Measurements from ENCODE around the gene CYP4A11. TPM values are rescaled to one million over a fixed set of nuclear protein-coding genes. Genes with fewer than 3 reads are reported as not detected.

Gene CYP4A11
- total and polyA plus RNA-seq, 9 of the 15 experiments (the other 6 are each of a cell fraction or from before 2014, with no cell fraction given): not detected

DNA sequence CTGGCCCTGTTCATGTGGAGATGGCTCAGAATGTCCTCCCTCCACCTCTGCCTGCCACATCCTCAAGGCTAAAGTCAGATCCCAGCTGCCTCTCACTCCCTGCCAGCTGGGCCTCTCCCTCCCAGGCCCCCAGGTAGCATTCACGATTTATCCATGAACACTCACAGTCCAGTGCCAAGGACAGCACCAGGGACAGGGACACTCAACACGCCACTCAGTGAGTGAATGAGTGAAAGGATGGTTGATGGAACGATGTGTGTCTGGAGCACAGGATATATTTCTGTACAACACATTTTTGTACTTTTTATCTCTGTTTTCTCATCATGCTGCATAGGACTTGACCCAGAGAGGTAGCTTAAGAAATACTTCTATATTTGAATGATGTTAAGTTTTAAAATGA, 10.1 kb downstream of the CYP4A11 start:
- Histone ChIP-seq H3K4me1 (replicated peaks in 1 of 2; ENCODE audit: control insufficient read depth in 2 of 2, insufficient read depth in 2 of 2, low read length in 2 of 2) (no peaks in the 10 kb centered on the region), H3K27ac (ENCODE audit: extremely low read depth, low read depth, low read length) (no peak overlapping the region), H3K36me3 (ENCODE audit: control insufficient read depth, insufficient read depth, low read length) (no peaks in the 10 kb centered on the region), H3K79me2 (ENCODE audit: control insufficient read depth, insufficient read depth, low read length) (no peaks in the 10 kb centered on the region), H3K4me3 (no peak overlapping the region), H4K20me1 (replicated peaks; ENCODE audit: control insufficient read depth, insufficient read depth, low read length) (no peaks in the 10 kb centered on the region), H3K9me3 (replicated peaks; ENCODE audit: control insufficient read depth, insufficient read depth, low read depth, low read length) (no peaks in the 10 kb centered on the region), H3K9ac (ENCODE audit: insufficient read depth in 1 of 2, low read depth in 2 of 2, low read length in 2 of 2) (no peak overlapping the region), H2AFZ (ENCODE audit: low read depth, low read length) (no peak overlapping the region), H3K27me3 (ENCODE audit: control insufficient read depth in 2 of 2, insufficient read depth in 2 of 2, low read length in 2 of 2) (peaks cover 0 to 4% of the 10 kb centered on the region in 2 experiments; a peak in 1 of 5 replicates), H3K9me1 (ENCODE audit: control insufficient read depth, insufficient read depth, low read length) (no peaks in the 10 kb centered on the region), H3K4me2 (ENCODE audit: insufficient read depth, low read length) (no peak overlapping the region)
- no peak for DNase-seq (ENCODE audit: extremely low read depth in 1 of 4, low spot score in 3 of 4)
- BruUV-seq (replicated peaks): no TSS peak
- WGBS (ENCODE audit: insufficient coverage, low coverage, missing lambda C conversion rate): 0% methylated on average over 3 of the region's 3 CpGs
- CTCF ChIA-PET (ENCODE audit: low intra/inter-chr PET ratio): no interaction called here
- ATAC-seq: no peak
- no peak for FAIRE-seq
- intact Hi-C loops (cut with micrococcal nuclease): no loop called here
- in situ Hi-C loops (cut with MboI): no loop called here
- POLR2A ChIA-PET: interaction anchor here (1.0 kb wide), 1 partner anchor 9 kb away, joined by 3 read pairs; no protein-coding TSS in a partner anchor
- no peak for TF ChIP-seq YBX1 (IDR thresholded peaks at IDR 0.05)
- no peak for TF ChIP-seq ZNF121 (CRISPR knock-in tag; conservative IDR thresholded peaks at IDR 0.05)
- TF ChIP-seq, protein P1, sequence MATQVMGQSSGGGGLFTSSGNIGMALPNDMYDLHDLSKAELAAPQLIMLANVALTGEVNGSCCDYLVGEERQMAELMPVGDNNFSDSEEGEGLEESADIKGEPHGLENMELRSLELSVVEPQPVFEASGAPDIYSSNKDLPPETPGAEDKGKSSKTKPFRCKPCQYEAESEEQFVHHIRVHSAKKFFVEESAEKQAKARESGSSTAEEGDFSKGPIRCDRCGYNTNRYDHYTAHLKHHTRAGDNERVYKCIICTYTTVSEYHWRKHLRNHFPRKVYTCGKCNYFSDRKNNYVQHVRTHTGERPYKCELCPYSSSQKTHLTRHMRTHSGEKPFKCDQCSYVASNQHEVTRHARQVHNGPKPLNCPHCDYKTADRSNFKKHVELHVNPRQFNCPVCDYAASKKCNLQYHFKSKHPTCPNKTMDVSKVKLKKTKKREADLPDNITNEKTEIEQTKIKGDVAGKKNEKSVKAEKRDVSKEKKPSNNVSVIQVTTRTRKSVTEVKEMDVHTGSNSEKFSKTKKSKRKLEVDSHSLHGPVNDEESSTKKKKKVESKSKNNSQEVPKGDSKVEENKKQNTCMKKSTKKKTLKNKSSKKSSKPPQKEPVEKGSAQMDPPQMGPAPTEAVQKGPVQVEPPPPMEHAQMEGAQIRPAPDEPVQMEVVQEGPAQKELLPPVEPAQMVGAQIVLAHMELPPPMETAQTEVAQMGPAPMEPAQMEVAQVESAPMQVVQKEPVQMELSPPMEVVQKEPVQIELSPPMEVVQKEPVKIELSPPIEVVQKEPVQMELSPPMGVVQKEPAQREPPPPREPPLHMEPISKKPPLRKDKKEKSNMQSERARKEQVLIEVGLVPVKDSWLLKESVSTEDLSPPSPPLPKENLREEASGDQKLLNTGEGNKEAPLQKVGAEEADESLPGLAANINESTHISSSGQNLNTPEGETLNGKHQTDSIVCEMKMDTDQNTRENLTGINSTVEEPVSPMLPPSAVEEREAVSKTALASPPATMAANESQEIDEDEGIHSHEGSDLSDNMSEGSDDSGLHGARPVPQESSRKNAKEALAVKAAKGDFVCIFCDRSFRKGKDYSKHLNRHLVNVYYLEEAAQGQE (IDR thresholded peaks at IDR 0.05; ENCODE audit: borderline replicate concordance): no peak
- TF ChIP-seq, protein P1 (CRISPR knock-in tag; IDR thresholded peaks at IDR 0.05; ENCODE audit: low read depth): no peak
- TF ChIP-seq RAD51 (IDR thresholded peaks at IDR 0.05; ENCODE audit: borderline replicate concordance, low read depth): no peak
- no peak for TF ChIP-seq DACH1 (IDR thresholded peaks at IDR 0.05; ENCODE audit: partially characterized antibody)
- TF ChIP-seq, protein P2, sequence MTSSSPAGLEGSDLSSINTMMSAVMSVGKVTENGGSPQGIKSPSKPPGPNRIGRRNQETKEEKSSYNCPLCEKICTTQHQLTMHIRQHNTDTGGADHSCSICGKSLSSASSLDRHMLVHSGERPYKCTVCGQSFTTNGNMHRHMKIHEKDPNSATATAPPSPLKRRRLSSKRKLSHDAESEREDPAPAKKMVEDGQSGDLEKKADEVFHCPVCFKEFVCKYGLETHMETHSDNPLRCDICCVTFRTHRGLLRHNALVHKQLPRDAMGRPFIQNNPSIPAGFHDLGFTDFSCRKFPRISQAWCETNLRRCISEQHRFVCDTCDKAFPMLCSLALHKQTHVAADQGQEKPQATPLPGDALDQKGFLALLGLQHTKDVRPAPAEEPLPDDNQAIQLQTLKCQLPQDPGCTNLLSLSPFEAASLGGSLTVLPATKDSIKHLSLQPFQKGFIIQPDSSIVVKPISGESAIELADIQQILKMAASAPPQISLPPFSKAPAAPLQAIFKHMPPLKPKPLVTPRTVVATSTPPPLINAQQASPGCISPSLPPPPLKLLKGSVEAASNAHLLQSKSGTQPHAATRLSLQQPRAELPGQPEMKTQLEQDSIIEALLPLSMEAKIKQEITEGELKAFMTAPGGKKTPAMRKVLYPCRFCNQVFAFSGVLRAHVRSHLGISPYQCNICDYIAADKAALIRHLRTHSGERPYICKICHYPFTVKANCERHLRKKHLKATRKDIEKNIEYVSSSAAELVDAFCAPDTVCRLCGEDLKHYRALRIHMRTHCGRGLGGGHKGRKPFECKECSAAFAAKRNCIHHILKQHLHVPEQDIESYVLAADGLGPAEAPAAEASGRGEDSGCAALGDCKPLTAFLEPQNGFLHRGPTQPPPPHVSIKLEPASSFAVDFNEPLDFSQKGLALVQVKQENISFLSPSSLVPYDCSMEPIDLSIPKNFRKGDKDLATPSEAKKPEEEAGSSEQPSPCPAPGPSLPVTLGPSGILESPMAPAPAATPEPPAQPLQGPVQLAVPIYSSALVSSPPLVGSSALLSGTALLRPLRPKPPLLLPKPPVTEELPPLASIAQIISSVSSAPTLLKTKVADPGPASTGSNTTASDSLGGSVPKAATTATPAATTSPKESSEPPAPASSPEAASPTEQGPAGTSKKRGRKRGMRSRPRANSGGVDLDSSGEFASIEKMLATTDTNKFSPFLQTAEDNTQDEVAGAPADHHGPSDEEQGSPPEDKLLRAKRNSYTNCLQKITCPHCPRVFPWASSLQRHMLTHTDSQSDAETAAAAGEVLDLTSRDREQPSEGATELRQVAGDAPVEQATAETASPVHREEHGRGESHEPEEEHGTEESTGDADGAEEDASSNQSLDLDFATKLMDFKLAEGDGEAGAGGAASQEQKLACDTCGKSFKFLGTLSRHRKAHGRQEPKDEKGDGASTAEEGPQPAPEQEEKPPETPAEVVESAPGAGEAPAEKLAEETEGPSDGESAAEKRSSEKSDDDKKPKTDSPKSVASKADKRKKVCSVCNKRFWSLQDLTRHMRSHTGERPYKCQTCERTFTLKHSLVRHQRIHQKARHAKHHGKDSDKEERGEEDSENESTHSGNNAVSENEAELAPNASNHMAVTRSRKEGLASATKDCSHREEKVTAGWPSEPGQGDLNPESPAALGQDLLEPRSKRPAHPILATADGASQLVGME (CRISPR knock-in tag; IDR thresholded peaks at IDR 0.05): no peak
- TF ChIP-seq ZSCAN29 (IDR thresholded peaks at IDR 0.05): no peak
- no peak for TF ChIP-seq SIN3A (IDR thresholded peaks at IDR 0.05; ENCODE audit: borderline replicate concordance in 2 of 2, control insufficient read depth in 1 of 2, low read depth in 2 of 2, low read length in 2 of 2)
- no peak for TF ChIP-seq POLR2AphosphoS2 (IDR thresholded peaks at IDR 0.05; ENCODE audit: low read length)

All from K562 (cell line).